Lower leg skin (tissue), 3 donors: Measurements from ENCODE around the gene AVEN.

Experiments
- POLR2A ChIP-seq, 2 donors: fragments of 450-650 bp; IDR thresholded peaks; one replicate each; pipeline ENCODE4 v1.6.1; 2016 to 2017; ENCODE audit warnings: antibody characterized with exemption in 2 of 2, mild to moderate bottlenecking in 1 of 2, moderate library complexity in 1 of 2
- TF ChIP-seq, protein P1 (sequence below), 3 donors: fragments of 450-650 bp; IDR thresholded peaks; one replicate each; pipeline ENCODE4 v1.5.1; 2016; ENCODE audit warnings: antibody characterized with exemption in 3 of 3, mild to moderate bottlenecking in 3 of 3, moderate library complexity in 2 of 3

DNA sequence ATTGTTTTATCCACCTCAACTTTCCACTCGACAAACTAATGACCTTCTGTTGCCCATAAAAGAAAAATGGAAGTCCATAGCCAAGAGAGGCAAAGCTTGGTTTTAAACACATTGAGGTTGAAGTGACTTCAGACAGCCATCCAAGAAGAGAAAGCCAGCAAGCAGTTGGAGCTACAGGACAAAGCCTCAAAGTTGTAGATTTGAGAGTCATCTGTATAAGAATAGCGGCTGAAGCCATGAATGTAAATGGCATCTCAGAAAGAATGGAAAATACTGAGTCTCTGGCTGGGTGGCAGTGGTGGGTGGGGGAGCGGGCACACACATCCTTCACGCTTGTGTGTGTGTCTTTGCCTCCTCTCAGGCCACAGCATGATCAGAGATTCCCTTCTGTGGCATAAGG lies 194.8 kb downstream of the AVEN start:
- TF ChIP-seq, protein P1, sequence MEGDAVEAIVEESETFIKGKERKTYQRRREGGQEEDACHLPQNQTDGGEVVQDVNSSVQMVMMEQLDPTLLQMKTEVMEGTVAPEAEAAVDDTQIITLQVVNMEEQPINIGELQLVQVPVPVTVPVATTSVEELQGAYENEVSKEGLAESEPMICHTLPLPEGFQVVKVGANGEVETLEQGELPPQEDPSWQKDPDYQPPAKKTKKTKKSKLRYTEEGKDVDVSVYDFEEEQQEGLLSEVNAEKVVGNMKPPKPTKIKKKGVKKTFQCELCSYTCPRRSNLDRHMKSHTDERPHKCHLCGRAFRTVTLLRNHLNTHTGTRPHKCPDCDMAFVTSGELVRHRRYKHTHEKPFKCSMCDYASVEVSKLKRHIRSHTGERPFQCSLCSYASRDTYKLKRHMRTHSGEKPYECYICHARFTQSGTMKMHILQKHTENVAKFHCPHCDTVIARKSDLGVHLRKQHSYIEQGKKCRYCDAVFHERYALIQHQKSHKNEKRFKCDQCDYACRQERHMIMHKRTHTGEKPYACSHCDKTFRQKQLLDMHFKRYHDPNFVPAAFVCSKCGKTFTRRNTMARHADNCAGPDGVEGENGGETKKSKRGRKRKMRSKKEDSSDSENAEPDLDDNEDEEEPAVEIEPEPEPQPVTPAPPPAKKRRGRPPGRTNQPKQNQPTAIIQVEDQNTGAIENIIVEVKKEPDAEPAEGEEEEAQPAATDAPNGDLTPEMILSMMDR (IDR thresholded peaks at IDR 0.05), result no peak
- no peak for TF ChIP-seq POLR2A (IDR thresholded peaks at IDR 0.05)
